ENCODE results near the gene CAVIN1. TPM values are rescaled to one million over a fixed set of nuclear protein-coding genes. Genes with fewer than 3 reads are reported as not detected.

Gene CAVIN1
- total and polyA plus RNA-seq, 2 experiments from 2014 or later, result 18.1 to 35.7 TPM

DNA sequence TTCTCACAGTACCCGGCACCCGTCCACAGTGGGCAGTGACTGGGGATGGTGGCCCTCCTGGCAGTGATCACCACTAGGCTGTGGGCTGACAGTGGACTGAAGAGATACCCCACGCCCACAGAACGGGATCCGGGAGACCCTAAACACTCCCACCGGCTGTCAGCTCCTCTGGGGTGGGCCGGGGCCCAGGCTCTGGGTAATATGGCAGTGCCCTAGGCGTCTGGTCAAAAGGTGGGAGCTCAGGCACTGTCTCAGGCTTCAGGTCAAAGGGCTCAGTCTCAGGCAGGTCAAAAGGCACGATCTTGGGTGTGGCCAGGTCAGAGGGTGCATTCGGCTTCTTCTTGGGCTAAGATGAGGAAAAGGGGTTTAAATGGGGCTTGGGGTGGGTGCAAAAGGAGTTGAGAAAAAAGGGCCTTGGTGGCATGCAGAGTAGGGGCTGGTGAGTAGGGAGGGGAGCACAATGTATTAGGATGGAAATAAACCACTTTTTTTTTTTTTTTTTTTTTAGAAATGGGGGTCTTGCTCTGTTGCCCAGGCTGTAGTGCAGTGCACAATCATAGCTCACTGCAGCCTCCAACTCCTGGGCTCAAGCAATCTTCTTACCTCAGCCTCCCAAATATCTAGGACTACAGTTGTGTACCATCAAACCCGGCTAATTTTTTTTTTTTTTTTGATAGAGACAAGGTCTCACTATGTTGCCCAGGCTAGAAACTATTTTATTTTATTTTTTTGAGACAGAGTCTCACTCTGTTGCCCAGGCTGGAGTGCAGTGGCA is 11.0 kb downstream of the CAVIN1 start (continued):
- TF ChIP-seq, protein P1, sequence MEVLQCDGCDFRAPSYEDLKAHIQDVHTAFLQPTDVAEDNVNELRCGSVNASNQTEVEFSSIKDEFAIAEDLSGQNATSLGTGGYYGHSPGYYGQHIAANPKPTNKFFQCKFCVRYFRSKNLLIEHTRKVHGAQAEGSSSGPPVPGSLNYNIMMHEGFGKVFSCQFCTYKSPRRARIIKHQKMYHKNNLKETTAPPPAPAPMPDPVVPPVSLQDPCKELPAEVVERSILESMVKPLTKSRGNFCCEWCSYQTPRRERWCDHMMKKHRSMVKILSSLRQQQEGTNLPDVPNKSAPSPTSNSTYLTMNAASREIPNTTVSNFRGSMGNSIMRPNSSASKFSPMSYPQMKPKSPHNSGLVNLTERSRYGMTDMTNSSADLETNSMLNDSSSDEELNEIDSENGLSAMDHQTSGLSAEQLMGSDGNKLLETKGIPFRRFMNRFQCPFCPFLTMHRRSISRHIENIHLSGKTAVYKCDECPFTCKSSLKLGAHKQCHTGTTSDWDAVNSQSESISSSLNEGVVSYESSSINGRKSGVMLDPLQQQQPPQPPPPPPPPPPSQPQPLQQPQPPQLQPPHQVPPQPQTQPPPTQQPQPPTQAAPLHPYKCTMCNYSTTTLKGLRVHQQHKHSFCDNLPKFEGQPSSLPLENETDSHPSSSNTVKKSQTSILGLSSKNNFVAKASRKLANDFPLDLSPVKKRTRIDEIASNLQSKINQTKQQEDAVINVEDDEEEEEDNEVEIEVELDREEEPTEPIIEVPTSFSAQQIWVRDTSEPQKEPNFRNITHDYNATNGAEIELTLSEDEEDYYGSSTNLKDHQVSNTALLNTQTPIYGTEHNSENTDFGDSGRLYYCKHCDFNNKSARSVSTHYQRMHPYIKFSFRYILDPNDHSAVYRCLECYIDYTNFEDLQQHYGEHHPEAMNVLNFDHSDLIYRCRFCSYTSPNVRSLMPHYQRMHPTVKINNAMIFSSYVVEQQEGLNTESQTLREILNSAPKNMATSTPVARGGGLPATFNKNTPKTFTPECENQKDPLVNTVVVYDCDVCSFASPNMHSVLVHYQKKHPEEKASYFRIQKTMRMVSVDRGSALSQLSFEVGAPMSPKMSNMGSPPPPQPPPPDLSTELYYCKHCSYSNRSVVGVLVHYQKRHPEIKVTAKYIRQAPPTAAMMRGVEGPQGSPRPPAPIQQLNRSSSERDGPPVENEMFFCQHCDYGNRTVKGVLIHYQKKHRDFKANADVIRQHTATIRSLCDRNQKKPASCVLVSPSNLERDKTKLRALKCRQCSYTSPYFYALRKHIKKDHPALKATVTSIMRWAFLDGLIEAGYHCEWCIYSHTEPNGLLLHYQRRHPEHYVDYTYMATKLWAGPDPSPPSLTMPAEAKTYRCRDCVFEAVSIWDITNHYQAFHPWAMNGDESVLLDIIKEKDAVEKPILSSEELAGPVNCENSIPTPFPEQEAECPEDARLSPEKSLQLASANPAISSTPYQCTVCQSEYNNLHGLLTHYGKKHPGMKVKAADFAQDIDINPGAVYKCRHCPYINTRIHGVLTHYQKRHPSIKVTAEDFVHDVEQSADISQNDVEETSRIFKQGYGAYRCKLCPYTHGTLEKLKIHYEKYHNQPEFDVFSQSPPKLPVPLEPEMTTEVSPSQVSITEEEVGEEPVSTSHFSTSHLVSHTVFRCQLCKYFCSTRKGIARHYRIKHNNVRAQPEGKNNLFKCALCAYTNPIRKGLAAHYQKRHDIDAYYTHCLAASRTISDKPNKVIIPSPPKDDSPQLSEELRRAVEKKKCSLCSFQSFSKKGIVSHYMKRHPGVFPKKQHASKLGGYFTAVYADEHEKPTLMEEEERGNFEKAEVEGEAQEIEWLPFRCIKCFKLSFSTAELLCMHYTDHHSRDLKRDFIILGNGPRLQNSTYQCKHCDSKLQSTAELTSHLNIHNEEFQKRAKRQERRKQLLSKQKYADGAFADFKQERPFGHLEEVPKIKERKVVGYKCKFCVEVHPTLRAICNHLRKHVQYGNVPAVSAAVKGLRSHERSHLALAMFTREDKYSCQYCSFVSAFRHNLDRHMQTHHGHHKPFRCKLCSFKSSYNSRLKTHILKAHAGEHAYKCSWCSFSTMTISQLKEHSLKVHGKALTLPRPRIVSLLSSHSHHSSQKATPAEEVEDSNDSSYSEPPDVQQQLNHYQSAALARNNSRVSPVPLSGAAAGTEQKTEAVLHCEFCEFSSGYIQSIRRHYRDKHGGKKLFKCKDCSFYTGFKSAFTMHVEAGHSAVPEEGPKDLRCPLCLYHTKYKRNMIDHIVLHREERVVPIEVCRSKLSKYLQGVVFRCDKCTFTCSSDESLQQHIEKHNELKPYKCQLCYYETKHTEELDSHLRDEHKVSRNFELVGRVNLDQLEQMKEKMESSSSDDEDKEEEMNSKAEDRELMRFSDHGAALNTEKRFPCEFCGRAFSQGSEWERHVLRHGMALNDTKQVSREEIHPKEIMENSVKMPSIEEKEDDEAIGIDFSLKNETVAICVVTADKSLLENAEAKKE (CRISPR knock-in tag; IDR thresholded peaks at IDR 0.05), result no peak
- TF ChIP-seq, protein P2, sequence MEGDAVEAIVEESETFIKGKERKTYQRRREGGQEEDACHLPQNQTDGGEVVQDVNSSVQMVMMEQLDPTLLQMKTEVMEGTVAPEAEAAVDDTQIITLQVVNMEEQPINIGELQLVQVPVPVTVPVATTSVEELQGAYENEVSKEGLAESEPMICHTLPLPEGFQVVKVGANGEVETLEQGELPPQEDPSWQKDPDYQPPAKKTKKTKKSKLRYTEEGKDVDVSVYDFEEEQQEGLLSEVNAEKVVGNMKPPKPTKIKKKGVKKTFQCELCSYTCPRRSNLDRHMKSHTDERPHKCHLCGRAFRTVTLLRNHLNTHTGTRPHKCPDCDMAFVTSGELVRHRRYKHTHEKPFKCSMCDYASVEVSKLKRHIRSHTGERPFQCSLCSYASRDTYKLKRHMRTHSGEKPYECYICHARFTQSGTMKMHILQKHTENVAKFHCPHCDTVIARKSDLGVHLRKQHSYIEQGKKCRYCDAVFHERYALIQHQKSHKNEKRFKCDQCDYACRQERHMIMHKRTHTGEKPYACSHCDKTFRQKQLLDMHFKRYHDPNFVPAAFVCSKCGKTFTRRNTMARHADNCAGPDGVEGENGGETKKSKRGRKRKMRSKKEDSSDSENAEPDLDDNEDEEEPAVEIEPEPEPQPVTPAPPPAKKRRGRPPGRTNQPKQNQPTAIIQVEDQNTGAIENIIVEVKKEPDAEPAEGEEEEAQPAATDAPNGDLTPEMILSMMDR (conservative IDR thresholded peaks at IDR 0.05; ENCODE audit: low read depth in 2 of 2), result no peak

DNA sequence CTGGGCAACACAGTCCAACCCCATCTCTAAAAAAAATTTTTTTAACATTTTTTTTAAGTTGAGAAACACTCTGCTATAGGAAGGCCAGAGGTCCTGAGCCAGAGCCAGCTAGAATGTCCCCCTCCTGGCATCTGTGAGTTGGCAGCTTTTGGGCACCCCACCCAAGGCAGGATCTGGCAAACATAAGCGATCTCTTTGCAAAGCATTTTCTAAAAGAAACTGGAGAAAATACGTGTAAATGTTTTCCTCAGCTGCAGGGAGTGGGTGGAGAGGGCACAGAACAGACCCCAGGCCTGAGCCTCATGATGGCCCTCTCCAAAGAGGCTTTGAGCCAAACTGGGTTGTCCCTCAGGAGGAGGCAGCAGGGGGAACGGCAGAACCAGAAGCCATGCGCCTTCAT is 11.7 kb downstream of the CAVIN1 start:
- H3K4me3 Mint-ChIP-seq, result no peak overlapping the region
- no peak for TF ChIP-seq ZNF114 (CRISPR knock-in tag; IDR thresholded peaks at IDR 0.05)
- no peak for TF ChIP-seq EZH2phosphoT487 (IDR thresholded peaks at IDR 0.05; ENCODE audit: unreplicated experiment)
- TF ChIP-seq CREB1 (CRISPR knock-in tag; IDR thresholded peaks at IDR 0.05; ENCODE audit: low read depth), result no peak
- TF ChIP-seq, protein P3, sequence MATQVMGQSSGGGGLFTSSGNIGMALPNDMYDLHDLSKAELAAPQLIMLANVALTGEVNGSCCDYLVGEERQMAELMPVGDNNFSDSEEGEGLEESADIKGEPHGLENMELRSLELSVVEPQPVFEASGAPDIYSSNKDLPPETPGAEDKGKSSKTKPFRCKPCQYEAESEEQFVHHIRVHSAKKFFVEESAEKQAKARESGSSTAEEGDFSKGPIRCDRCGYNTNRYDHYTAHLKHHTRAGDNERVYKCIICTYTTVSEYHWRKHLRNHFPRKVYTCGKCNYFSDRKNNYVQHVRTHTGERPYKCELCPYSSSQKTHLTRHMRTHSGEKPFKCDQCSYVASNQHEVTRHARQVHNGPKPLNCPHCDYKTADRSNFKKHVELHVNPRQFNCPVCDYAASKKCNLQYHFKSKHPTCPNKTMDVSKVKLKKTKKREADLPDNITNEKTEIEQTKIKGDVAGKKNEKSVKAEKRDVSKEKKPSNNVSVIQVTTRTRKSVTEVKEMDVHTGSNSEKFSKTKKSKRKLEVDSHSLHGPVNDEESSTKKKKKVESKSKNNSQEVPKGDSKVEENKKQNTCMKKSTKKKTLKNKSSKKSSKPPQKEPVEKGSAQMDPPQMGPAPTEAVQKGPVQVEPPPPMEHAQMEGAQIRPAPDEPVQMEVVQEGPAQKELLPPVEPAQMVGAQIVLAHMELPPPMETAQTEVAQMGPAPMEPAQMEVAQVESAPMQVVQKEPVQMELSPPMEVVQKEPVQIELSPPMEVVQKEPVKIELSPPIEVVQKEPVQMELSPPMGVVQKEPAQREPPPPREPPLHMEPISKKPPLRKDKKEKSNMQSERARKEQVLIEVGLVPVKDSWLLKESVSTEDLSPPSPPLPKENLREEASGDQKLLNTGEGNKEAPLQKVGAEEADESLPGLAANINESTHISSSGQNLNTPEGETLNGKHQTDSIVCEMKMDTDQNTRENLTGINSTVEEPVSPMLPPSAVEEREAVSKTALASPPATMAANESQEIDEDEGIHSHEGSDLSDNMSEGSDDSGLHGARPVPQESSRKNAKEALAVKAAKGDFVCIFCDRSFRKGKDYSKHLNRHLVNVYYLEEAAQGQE (IDR thresholded peaks at IDR 0.05; ENCODE audit: unreplicated experiment), result no peak
- TF ChIP-seq STAT1 (IDR thresholded peaks at IDR 0.05; ENCODE audit: unreplicated experiment), result no peak
- TF ChIP-seq POLR2AphosphoS5 (IDR thresholded peaks at IDR 0.05; ENCODE audit: low read depth), result no peak

More for the DNA sequence above, 11.7 kb downstream of the CAVIN1 start:
- Histone ChIP-seq H3K36me3 (ENCODE audit: insufficient read depth) (no peaks in the 10 kb centered on the region), H3K27me3 (ENCODE audit: insufficient read depth) (no peaks in the 10 kb centered on the region), H3F3A (replicated peaks; ENCODE audit: low read depth) (peaks cover 10% of the 10 kb centered on the region; the same call in 1 of the 2 replicates), H3K27ac (ENCODE audit: low read depth) (no peak overlapping the region), H4K20me1 (replicated peaks; ENCODE audit: insufficient read depth) (peaks cover 19% of the 10 kb centered on the region; the same call in 1 of the 2 replicates), H3K79me2 (replicated peaks; ENCODE audit: insufficient read depth) (peaks cover 8% of the 10 kb centered on the region), H3K4me1 (ENCODE audit: insufficient read depth) (peaks cover 29% of the 10 kb centered on the region), H3K9me2 (ENCODE audit: insufficient read depth) (no peaks in the 10 kb centered on the region), H2AFZ (no peak overlapping the region), H3K4me2 (no peak overlapping the region), H3K4me3 (no peak overlapping the region)
- no peak for DNase-seq (ENCODE audit: low spot score)
- Mint-ChIP-seq H3K36me3 (ENCODE audit: low read depth) (no peaks in the 10 kb centered on the region), H3K27me3 (ENCODE audit: insufficient read depth, low read depth, poor library complexity) (peaks cover 7% of the 10 kb centered on the region), H3K27ac (no peak overlapping the region), H3K9me3 (no peaks in the 10 kb centered on the region), H3K4me1 (peaks cover 39% of the 10 kb centered on the region)
- ATAC-seq, result no peak

Data from GM23338 (cell line).